Activated CD4-positive, alpha-beta T cell treated with anti-CD3 and anti-CD28 coated beads for 1 hour (primary cell): ENCODE data around the gene PLPPR5.
"Not testable (repeated sequence)": the region's sequence is repeated elsewhere in the genome, so short reads cannot be mapped to it uniquely, and the experiment has no call there.

Experiments used
- DNase-seq: peaks from one replicate; pipeline ENCODE4 v3.0.0-alpha.2; 2020

The PLPPR5 gene

GRCh38 chr1:98908980-98909379 is 95.7 kb downstream of the PLPPR5 start:
- DNase-seq = no peak

GRCh38 chr1:98906809-98907208 is 97.9 kb downstream of the PLPPR5 start:
- DNase-seq = no peak

- no peak for DNase-seq
Measured at GRCh38 chr1:98906361-98906760, 98.3 kb downstream of the PLPPR5 start.

GRCh38 chr1:98904684-98905083 is 100.0 kb downstream of the PLPPR5 start:
- DNase-seq = no peak

GRCh38 chr1:98903726-98904125 is 100.9 kb downstream of the PLPPR5 start:
- no peak for DNase-seq

- no peak for DNase-seq
Measured at GRCh38 chr1:98903261-98903660, 101.4 kb downstream of the PLPPR5 start.

GRCh38 chr1:98898940-98899339 is 105.7 kb downstream of the PLPPR5 start:
- DNase-seq = no peak

GRCh38 chr1:98897479-98897878 is 107.2 kb downstream of the PLPPR5 start:
- DNase-seq = no peak

GRCh38 chr1:98896711-98897445 is 107.8 kb downstream of the PLPPR5 start:
- no peak for DNase-seq

GRCh38 chr1:98893371-98893770 is 111.3 kb downstream of the PLPPR5 start:
- DNase-seq = no peak

- no peak for DNase-seq
Measured at GRCh38 chr1:98888869-98889268, 115.8 kb downstream of the PLPPR5 start.

GRCh38 chr1:98887507-98887906 is 117.2 kb downstream of the PLPPR5 start:
- DNase-seq = no peak

GRCh38 chr1:98884864-98885263 is 119.8 kb downstream of the PLPPR5 start:
- DNase-seq = no peak

GRCh38 chr1:98881901-98882300 is 122.8 kb downstream of the PLPPR5 start:
- no peak for DNase-seq

- DNase-seq = not testable (repeated sequence)
Measured at GRCh38 chr1:98881234-98881633, 123.4 kb downstream of the PLPPR5 start.

- no peak for DNase-seq
Measured at GRCh38 chr1:98874828-98875227, 129.8 kb downstream of the PLPPR5 start.

- peak; percentile 9 for DNase-seq
Measured at GRCh38 chr1:98870959-98871903, 133.4 kb downstream of the PLPPR5 start.

GRCh38 chr1:98865796-98866195 is 138.9 kb downstream of the PLPPR5 start:
- no peak for DNase-seq

- no peak for DNase-seq
Measured at GRCh38 chr1:98860329-98860728, 144.3 kb downstream of the PLPPR5 start.

GRCh38 chr1:98854137-98854536 is 150.5 kb downstream of the PLPPR5 start:
- no peak for DNase-seq

- no peak for DNase-seq
Measured at GRCh38 chr1:98849969-98850636, 154.6 kb downstream of the PLPPR5 start.

- DNase-seq = no peak
Measured at GRCh38 chr1:98842241-98842640, 162.4 kb downstream of the PLPPR5 start.
